IMR-90 (cell line): ENCODE results near the gene ARHGAP10. TPM values are rescaled to one million over a fixed set of nuclear protein-coding genes. Genes with fewer than 3 reads are reported as not detected.
A peak's percentile ranks its signal among the peaks of the same experiment; 100 is the strongest.

ENCODE experiments used
- ATAC-seq: fragments of 200-7000 bp; cut with Tn5 transposase; 2 replicates; pipeline ENCODE4 v1.9.1; 2020; ENCODE audit warnings: low read depth, mild to moderate bottlenecking, moderate library complexity
- BruUV-seq: library from RNA; stranded (reverse); fragments of 400-500 nt; replicated peaks from 2 replicates; lab custom pipeline; 2021; lab: Mats Ljungman, UMichigan
- CTCF ChIA-PET: fragments of 300-600 bp; formaldehyde crosslinking; extraction: SDS; loops from one replicate; lab custom pipeline; 2021; ENCODE audit warnings: antibody characterized with exemption; lab: Yijun Ruan, JAX
- POLR2A ChIA-PET: fragments of 300-600 bp; sonication (Branson Sonifier 250); formaldehyde crosslinking; loops from one replicate; lab custom pipeline; 2022; ENCODE audit warnings: antibody characterized with exemption; ENCODE audit not compliant: unreplicated experiment; lab: Charles Lee
- DNase-seq: peaks from one replicate; pipeline ENCODE4 v3.0.0; 2013
- H2AFZ ChIP-seq: replicated peaks from 2 replicates; pipeline ENCODE3; 2013; ENCODE audit warnings: low read length, mild to moderate bottlenecking; ENCODE audit not compliant: poor library complexity
- H2AK5ac ChIP-seq: 2 replicates; pipeline ENCODE4 v1.6.1; 2013; ENCODE audit warnings: low read depth, low read length, inconsistent platforms
- H2AK9ac ChIP-seq: replicated peaks from 2 replicates; pipeline ENCODE3; 2013; ENCODE audit warnings: mild to moderate bottlenecking, low read depth, low read length, moderate library complexity; ENCODE audit not compliant: poor library complexity
- H2BK120ac ChIP-seq: 2 replicates; pipeline ENCODE4 v1.6.1; 2013; ENCODE audit warnings: low read depth, low read length, inconsistent platforms
- H2BK15ac ChIP-seq: 3 replicates; pipeline ENCODE4 v1.6.1; 2013; ENCODE audit warnings: low read depth, low read length, inconsistent platforms
- H2BK20ac ChIP-seq: 2 replicates; pipeline ENCODE4 v1.6.1; 2013; ENCODE audit warnings: low read depth, mild to moderate bottlenecking, inconsistent platforms, low read length, moderate library complexity
- H2BK5ac ChIP-seq: 2 replicates; pipeline ENCODE4 v1.6.1; 2013; ENCODE audit warnings: mild to moderate bottlenecking, low read depth, low read length, inconsistent platforms; ENCODE audit not compliant: poor library complexity, severe bottlenecking
- H3K14ac ChIP-seq: replicated peaks from 2 replicates; pipeline ENCODE4 v1.6.1; 2013; ENCODE audit warnings: low read depth, low read length, inconsistent platforms
- H3K18ac ChIP-seq: 2 replicates; pipeline ENCODE4 v1.6.1; 2013; ENCODE audit warnings: low read depth, low read length, control low read depth
- H3K23ac ChIP-seq: 2 replicates; pipeline ENCODE4 v1.6.1; 2013; ENCODE audit warnings: low read depth, low read length, inconsistent platforms
- H3K27ac ChIP-seq: 2 replicates; pipeline ENCODE4 v1.5.1; 2013; ENCODE audit warnings: mild to moderate bottlenecking, control low read depth, low read length; ENCODE audit not compliant: insufficient read depth
- H3K27me3 ChIP-seq: 2 replicates; pipeline ENCODE4 v1.6.1; 2013; ENCODE audit warnings: low read length; ENCODE audit not compliant: control insufficient read depth, insufficient read depth
- H3K36me3 ChIP-seq: 2 replicates; pipeline ENCODE4 v1.6.1; 2013; ENCODE audit warnings: low read length, mixed read lengths; ENCODE audit not compliant: control insufficient read depth, insufficient read depth
- H3K4ac ChIP-seq: 2 replicates; pipeline ENCODE4 v1.6.1; 2013; ENCODE audit warnings: low read depth, low read length, inconsistent platforms
- H3K4me1 ChIP-seq: 2 replicates; pipeline ENCODE4 v1.6.1; 2013; ENCODE audit warnings: low read length, mixed read lengths; ENCODE audit not compliant: control insufficient read depth, insufficient read depth
- H3K4me2 ChIP-seq: 2 replicates; pipeline ENCODE4 v1.6.1; 2013; ENCODE audit warnings: low read depth, mild to moderate bottlenecking, control low read depth, low read length, moderate library complexity
- H3K4me3 ChIP-seq: 2 replicates; pipeline ENCODE4 v1.5.1; 2013; ENCODE audit warnings: low read depth, mild to moderate bottlenecking, control low read depth, low read length, moderate library complexity; ENCODE audit not compliant: insufficient read depth
- H3K56ac ChIP-seq: 2 replicates; pipeline ENCODE4 v1.6.1; 2013; ENCODE audit warnings: low read length, inconsistent platforms; ENCODE audit not compliant: insufficient read depth; ENCODE audit errors: extremely low read depth
- H3K79me1 ChIP-seq, 2 experiments: 2 replicates each; pipeline ENCODE4 v1.6.1; 2013; ENCODE audit warnings: low read length in 2 of 2, inconsistent platforms in 1 of 2, low read depth in 1 of 2
- H3K9ac ChIP-seq: 2 replicates; pipeline ENCODE4 v1.6.1; 2013; ENCODE audit warnings: low read depth, low read length, control low read depth
- H3K9me1 ChIP-seq: 2 replicates; pipeline ENCODE4 v1.6.1; 2013; ENCODE audit warnings: low read length, inconsistent platforms; ENCODE audit not compliant: insufficient read depth
- H3K9me3 ChIP-seq: 2 replicates; pipeline ENCODE4 v1.6.1; 2013; ENCODE audit warnings: low read length; ENCODE audit not compliant: control insufficient read depth, insufficient read depth
- H4K20me1 ChIP-seq: 2 replicates; pipeline ENCODE4 v1.6.1; 2013; ENCODE audit warnings: low read length, inconsistent platforms; ENCODE audit not compliant: insufficient read depth
- H4K5ac ChIP-seq: 2 replicates; pipeline ENCODE4 v1.6.1; 2013; ENCODE audit warnings: mild to moderate bottlenecking, low read depth, low read length, control low read depth
- H4K8ac ChIP-seq, 2 experiments: 2 replicates each; pipeline ENCODE4 v1.6.1; 2013; ENCODE audit warnings: low read depth in 2 of 2, low read length in 2 of 2, control low read depth in 1 of 2, inconsistent platforms in 1 of 2
- H4K91ac ChIP-seq: 2 replicates; pipeline ENCODE4 v1.6.1; 2013; ENCODE audit warnings: low read depth, low read length, inconsistent platforms; ENCODE audit not compliant: insufficient read depth
- BHLHE40 ChIP-seq: fragments of 150-350 bp; IDR thresholded peaks from 2 replicates; pipeline ENCODE4 v1.6.1; 2016; ENCODE audit warnings: mild to moderate bottlenecking, low read depth, low read length
- CHD1 ChIP-seq: IDR thresholded peaks from 2 replicates; pipeline ENCODE4 v1.6.1; 2012; ENCODE audit warnings: low read depth, low read length, improper control_type of control experiment
- NFE2L2 ChIP-seq: fragments of 150-350 bp; IDR thresholded peaks from 2 replicates; pipeline ENCODE4 v1.6.1; 2016; ENCODE audit warnings: low read depth, mild to moderate bottlenecking, low read length
- RCOR1 ChIP-seq: IDR thresholded peaks from 2 replicates; pipeline ENCODE4 v1.6.1; 2012; ENCODE audit warnings: mild to moderate bottlenecking, low read length, improper control_type of control experiment; ENCODE audit not compliant: insufficient replicate concordance
- dilution Hi-C: fragments of 300-500 bp; cut with HindIII; formaldehyde crosslinking; loops from one replicate; pipeline ENCODE4 v1.14.3; 2018; ENCODE audit warnings: low sequenced_read_pairs; ENCODE audit not compliant: unreplicated experiment
- in situ Hi-C: fragments of 300-500 bp; cut with MboI; formaldehyde crosslinking; loops from 3 replicates; pipeline ENCODE4 v1.14.3; 2019; ENCODE audit warnings: low sequenced_read_pairs, inconsistent platforms, mixed read lengths
- intact Hi-C: fragments of 100-400 bp; cut with micrococcal nuclease; formaldehyde crosslinking; loops from 2 replicates; pipeline ENCODE4 v1.10.0; 2022
- polyA plus RNA-seq, 3 experiments: library from polyadenylated mRNA; depleted of rRNA; stranded (reverse); fragments of >200 nt; gene quantifications; 2 replicates each; pipeline ENCODE4 v1.2.3, GENCODE V29; 2012; ENCODE audit warnings: low replicate concordance in 1 of 3
- total RNA-seq: library from RNA; depleted of rRNA; stranded (reverse); fragments of >200 nt; gene quantifications from 2 replicates; pipeline ENCODE4 v1.2.3, GENCODE V29; 2012
- TF ChIP-seq, protein P1 (sequence below): conservative IDR thresholded peaks from 2 replicates; pipeline ENCODE4 v1.5.1; 2012; ENCODE audit warnings: mild to moderate bottlenecking, low read depth, low read length, improper control_type of control experiment

Gene ARHGAP10
- total and polyA plus RNA-seq, 2 of the 4 experiments (the other 2 are of a cell fraction) = 27.1 to 29.4 TPM

DNA sequence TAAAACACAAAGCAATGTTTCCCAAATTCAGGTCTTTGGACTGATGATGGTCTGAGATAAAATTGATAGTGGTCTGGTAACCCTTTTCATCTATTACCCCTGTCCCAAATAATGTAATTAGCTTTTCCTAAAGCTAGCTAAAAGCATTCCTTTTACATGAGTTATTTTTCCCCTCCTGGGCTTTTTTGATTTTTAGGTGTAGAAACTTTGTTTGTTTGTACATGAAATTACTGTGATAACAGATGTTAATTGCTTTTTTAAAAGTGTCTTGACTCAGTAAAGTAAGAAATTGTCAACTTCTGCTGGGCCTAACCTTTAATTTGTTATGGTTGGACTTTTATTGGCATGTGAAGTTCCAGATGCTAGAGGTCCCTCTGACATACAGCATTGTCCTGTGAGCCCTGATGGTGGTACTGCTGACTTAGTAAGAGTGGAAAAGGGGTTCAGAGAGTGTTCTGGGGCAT lies 145.5 kb downstream of the ARHGAP10 start:
- Histone ChIP-seq H2BK20ac (no peak overlapping the region), H3K79me1 (peaks cover 12 to 22% of the 10 kb centered on the region in 2 experiments), H2AFZ (no peak overlapping the region), H2AK9ac (no peak overlapping the region), H2BK5ac (no peak overlapping the region), H4K20me1 (no peaks in the 10 kb centered on the region), H3K9me3 (no peaks in the 10 kb centered on the region), H3K4me3 (no peak overlapping the region), H4K91ac (no peak overlapping the region), H4K8ac (no peak overlapping the region), H4K5ac (no peak overlapping the region), H3K27me3 (no peaks in the 10 kb centered on the region), H2BK15ac (no peak overlapping the region), H3K9me1 (0 out of 2 replicates have a peak, but pooled peaks cover 9% of the 10 kb centered on the region), H2BK120ac (no peak overlapping the region), H3K23ac (no peak overlapping the region), H3K9ac (no peak overlapping the region), H3K56ac (no peak overlapping the region), H3K14ac (no peak overlapping the region), H3K4me2 (no peak overlapping the region), H3K4me1 (peaks cover 2% of the 10 kb centered on the region), H2AK5ac (no peak overlapping the region), H3K18ac (no peak overlapping the region), H3K27ac (no peak overlapping the region), H3K36me3 (peaks cover 21% of the 10 kb centered on the region), H3K4ac (no peak overlapping the region)
- in situ Hi-C loops (no loop called here), intact Hi-C loops (loop anchor here (5.0 kb wide), 1 partner anchor 275 kb away; no protein-coding TSS in a partner anchor), dilution Hi-C loops (no loop called here)
- CTCF ChIA-PET = no interaction called here
- DNase-seq = no peak
- POLR2A ChIA-PET = no interaction called here
- ATAC-seq = 0 out of 2 replicates have a peak, but pooled peaks have one; percentile 21
- BruUV-seq = no TSS peak
- TF ChIP-seq CHD1 (no peak), BHLHE40 (no peak), NFE2L2 (no peak), RCOR1 (no peak)
- TF ChIP-seq, protein P1, sequence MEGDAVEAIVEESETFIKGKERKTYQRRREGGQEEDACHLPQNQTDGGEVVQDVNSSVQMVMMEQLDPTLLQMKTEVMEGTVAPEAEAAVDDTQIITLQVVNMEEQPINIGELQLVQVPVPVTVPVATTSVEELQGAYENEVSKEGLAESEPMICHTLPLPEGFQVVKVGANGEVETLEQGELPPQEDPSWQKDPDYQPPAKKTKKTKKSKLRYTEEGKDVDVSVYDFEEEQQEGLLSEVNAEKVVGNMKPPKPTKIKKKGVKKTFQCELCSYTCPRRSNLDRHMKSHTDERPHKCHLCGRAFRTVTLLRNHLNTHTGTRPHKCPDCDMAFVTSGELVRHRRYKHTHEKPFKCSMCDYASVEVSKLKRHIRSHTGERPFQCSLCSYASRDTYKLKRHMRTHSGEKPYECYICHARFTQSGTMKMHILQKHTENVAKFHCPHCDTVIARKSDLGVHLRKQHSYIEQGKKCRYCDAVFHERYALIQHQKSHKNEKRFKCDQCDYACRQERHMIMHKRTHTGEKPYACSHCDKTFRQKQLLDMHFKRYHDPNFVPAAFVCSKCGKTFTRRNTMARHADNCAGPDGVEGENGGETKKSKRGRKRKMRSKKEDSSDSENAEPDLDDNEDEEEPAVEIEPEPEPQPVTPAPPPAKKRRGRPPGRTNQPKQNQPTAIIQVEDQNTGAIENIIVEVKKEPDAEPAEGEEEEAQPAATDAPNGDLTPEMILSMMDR = no peak
